ENCODE results near the gene CDKN2AIP.
"Not testable (repeated sequence)": the region's sequence is repeated elsewhere in the genome, so short reads cannot be mapped to it uniquely, and the experiment has no call there.

CDKN2AIP gene

DNA sequence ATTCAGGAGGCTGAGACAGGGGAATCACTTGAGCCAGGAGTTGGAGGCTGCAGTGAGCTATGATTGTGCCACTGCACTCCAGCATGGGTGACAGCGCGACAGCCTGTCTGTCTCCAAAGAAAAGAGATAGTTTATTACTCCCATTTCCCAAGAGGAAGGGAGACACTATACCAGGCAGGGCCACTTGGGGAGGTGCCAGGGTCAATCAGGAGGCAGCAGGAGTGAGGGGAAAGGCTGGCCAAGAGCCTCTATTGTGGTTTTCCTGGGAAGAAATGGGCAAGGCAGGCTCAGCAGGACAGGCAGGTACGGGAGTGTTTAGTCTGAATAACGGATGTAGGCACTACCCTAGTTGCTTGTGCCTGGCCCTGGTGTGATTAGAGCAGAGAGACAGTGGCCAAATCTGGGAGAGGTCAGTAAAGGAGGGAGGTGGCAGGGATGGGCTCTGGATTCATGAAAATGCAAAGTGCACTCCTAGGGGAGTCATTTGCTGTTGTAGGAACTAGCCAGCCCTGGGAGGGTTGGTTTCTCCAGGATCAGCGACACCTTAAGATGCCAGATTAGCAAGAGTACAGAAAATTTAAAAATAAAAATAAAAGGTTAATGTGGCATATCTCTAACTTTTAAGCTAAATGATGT lies 20.2 kb upstream of the CDKN2AIP start:
- no peak for DNase-seq (ENCODE audit: low read depth)
- TF ChIP-seq, protein P1, sequence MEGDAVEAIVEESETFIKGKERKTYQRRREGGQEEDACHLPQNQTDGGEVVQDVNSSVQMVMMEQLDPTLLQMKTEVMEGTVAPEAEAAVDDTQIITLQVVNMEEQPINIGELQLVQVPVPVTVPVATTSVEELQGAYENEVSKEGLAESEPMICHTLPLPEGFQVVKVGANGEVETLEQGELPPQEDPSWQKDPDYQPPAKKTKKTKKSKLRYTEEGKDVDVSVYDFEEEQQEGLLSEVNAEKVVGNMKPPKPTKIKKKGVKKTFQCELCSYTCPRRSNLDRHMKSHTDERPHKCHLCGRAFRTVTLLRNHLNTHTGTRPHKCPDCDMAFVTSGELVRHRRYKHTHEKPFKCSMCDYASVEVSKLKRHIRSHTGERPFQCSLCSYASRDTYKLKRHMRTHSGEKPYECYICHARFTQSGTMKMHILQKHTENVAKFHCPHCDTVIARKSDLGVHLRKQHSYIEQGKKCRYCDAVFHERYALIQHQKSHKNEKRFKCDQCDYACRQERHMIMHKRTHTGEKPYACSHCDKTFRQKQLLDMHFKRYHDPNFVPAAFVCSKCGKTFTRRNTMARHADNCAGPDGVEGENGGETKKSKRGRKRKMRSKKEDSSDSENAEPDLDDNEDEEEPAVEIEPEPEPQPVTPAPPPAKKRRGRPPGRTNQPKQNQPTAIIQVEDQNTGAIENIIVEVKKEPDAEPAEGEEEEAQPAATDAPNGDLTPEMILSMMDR (IDR thresholded peaks at IDR 0.05; ENCODE audit: low read depth, low read length, missing control alignments), result no peak
- in situ Hi-C loops (cut with HindIII; ENCODE audit: low sequenced_read_pairs), result no loop called here
- no peak overlapping the region for H3K4me3 ChIP-seq (ENCODE audit: low read depth, low read length)

DNA sequence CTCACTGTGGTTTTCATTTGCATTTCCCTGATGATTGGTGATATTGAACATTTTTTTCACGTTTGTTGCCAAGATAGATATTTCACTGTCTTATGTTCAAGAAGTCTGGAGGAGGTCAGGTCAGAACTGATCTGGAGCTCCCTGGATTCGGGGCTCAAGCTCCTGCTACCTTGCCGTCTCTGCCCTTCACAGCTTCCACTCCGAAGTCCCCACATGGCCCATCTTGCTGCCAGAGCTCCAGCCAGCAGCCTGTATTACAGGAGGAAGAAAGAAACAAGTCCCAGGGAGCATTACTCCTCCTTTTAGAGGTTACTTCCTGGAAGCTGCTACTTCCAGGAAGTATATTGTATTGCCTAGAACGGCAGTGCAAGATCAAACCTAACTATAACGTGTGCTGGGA lies 17.9 kb upstream of the CDKN2AIP start:
- in situ Hi-C loops (cut with HindIII; ENCODE audit: low sequenced_read_pairs), result no loop called here
- no peak for DNase-seq (ENCODE audit: low read depth)
- no peak overlapping the region for H3K4me3 ChIP-seq (ENCODE audit: low read depth, low read length)

DNA sequence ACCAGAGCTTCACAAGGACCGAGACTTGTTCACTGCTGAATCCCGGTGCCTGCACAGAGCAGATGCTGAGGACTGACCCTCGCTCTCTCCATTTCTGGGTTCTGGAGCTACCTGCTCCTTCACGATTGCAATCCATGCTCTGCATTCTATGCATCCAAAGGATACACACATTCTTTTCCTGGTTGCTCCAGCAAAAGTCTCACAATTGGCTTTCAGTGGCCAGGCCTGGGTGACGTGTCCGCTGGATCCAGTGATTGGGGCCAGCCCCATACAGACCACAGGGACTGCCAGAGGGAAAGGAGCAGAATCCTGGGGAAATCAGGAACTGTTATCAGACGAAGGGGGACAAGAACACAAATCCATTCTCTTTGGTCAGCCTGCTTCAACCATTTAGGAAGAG lies 14.9 kb upstream of the CDKN2AIP start:
- no peak for DNase-seq (ENCODE audit: low read depth)
- in situ Hi-C loops (cut with HindIII; ENCODE audit: low sequenced_read_pairs), result no loop called here
- TF ChIP-seq, protein P1 (IDR thresholded peaks at IDR 0.05; ENCODE audit: low read depth, low read length, missing control alignments), result no peak
- no peak overlapping the region for H3K4me3 ChIP-seq (ENCODE audit: low read depth, low read length)

More for the DNA sequence above, 17.9 kb upstream of the CDKN2AIP start:
- TF ChIP-seq, protein P1 (IDR thresholded peaks at IDR 0.05; ENCODE audit: low read depth, low read length, missing control alignments), result no peak

DNA sequence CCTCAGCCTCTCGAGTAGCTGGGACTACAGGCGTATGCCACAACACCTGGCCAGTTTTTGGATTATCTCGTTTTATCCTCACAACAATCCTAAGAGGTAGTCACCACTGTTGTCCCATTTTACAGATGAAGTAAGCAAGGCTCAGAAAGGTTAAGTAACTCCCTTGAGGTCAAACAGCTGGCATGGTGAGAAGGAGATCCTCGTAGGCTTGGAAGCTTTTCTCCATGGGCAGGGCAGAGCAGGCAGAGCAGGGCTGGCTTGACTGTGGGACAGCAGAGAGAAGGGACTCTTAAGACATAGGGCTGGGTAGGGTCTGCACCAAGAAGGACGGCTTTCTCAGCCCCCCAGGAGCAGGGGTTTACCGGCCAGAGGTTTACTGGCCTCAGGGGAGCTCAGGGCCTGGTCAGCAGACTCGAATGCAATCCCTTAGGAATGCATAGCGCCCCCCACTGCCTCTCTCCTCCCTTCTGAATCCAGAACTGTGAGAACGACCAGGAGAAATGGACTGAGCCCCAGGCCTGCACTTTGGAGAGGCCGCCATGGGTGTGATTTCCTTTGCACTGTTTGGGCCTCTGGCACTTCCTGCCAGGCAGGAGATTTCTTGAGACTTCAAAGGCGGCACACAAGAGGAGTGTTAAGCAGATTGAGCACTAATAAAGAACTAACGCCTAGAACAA lies 14.0 kb upstream of the CDKN2AIP start:
- in situ Hi-C loops (cut with HindIII; ENCODE audit: low sequenced_read_pairs), result no loop called here
- no peak overlapping the region for H3K4me3 ChIP-seq (ENCODE audit: low read depth, low read length)
- no peak for DNase-seq (ENCODE audit: low read depth)
- TF ChIP-seq, protein P1 (IDR thresholded peaks at IDR 0.05; ENCODE audit: low read depth, low read length, missing control alignments), result no peak

DNA sequence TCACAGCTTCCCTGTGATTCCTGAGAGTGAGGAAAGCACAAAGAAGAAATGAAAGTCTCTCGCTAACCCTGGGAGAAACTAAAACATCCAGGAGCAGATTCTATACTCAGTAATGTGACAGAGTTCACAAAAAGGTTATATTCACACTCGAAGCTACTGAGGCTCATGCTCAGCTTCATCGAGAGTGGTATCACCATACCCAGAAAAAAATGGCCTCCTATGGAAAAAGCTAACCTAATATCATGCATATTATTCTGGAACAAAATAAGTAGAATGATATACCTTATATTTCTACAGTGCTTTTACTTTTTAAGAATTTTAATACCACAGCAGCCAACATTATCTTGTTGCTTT lies 13.5 kb upstream of the CDKN2AIP start:
- no peak for DNase-seq (ENCODE audit: low read depth)
- TF ChIP-seq, protein P1 (IDR thresholded peaks at IDR 0.05; ENCODE audit: low read depth, low read length, missing control alignments), result no peak
- H3K4me3 ChIP-seq (ENCODE audit: low read depth, low read length), result no peak overlapping the region
- in situ Hi-C loops (cut with HindIII; ENCODE audit: low sequenced_read_pairs), result no loop called here

- TF ChIP-seq, protein P1 (IDR thresholded peaks at IDR 0.05; ENCODE audit: low read depth, low read length, missing control alignments), result no peak
- no peak for DNase-seq (ENCODE audit: low read depth)
- in situ Hi-C loops (cut with HindIII; ENCODE audit: low sequenced_read_pairs), result no loop called here
- H3K4me3 ChIP-seq (ENCODE audit: low read depth, low read length), result no peak overlapping the region
Measured at GRCh38 chr4:183431614-183432013, 12.8 kb upstream of the CDKN2AIP start.

DNA sequence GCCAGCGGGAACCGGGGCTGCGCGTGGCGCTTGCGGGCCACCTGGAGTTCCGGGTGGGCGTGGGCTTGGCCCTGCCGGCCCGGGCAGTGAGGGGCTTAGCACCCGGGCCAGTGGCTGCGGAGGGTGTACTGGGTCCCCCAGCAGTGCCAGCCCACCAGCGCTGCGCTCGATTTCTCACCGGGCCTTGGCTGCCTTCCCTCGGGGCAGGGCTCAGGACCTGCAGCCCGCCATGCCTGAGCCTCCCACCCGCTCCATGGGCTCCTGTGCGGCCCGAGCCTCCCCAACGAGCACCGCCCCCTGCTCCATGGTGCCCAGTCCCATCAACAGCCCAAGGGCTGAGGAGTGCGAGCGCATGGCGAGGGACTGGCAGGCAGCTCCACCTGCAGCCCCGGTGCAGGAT lies 11.3 kb upstream of the CDKN2AIP start:
- DNase-seq (ENCODE audit: low read depth); H3K4me3 ChIP-seq (ENCODE audit: low read depth, low read length); in situ Hi-C loops (cut with HindIII; ENCODE audit: low sequenced_read_pairs): not testable (repeated sequence)
